ENCODE measurements around the gene IQSEC3. TPM values are rescaled to one million over a fixed set of nuclear protein-coding genes. Genes with fewer than 3 reads are reported as not detected.

IQSEC3 gene
- polyA plus RNA-seq, 1 donor from 2014 or later, result 2.4 TPM

GRCh38 chr12:180445-180844, 113.9 kb downstream of the IQSEC3 start:
- Histone ChIP-seq H3K36me3 (ENCODE audit: insufficient read depth, low read length) (no peaks in the 10 kb centered on the region), H3K79me2 (replicated peaks; ENCODE audit: insufficient read depth, low read length) (no peaks in the 10 kb centered on the region), H3K4me2 (ENCODE audit: low read length) (no peak overlapping the region), H3K27ac (ENCODE audit: low read length) (no peak overlapping the region), H3K4me3 (ENCODE audit: low read length) (no peak overlapping the region), H2AFZ (ENCODE audit: low read depth, low read length) (no peak overlapping the region), H3F3A (ENCODE audit: insufficient read depth, low read length, poor library complexity, severe bottlenecking) (no peaks in the 10 kb centered on the region), H3K27me3 (ENCODE audit: insufficient read depth, low read depth, low read length) (no peaks in the 10 kb centered on the region), H3K9ac (ENCODE audit: low read length) (no peak overlapping the region), H3K9me3 (ENCODE audit: low read length) (no peaks in the 10 kb centered on the region), H3K9me2 (ENCODE audit: insufficient read depth, low read length) (no peaks in the 10 kb centered on the region), H4K20me1 (ENCODE audit: insufficient read depth) (no peaks in the 10 kb centered on the region)
- TF ChIP-seq MXI1 (conservative IDR thresholded peaks at IDR 0.05; ENCODE audit: poor library complexity, severe bottlenecking) (no peak), RAD21 (conservative IDR thresholded peaks at IDR 0.05) (no peak), POLR2AphosphoS5 (IDR thresholded peaks at IDR 0.05) (no peak), CTCF (IDR thresholded peaks at IDR 0.05; ENCODE audit: poor library complexity, severe bottlenecking) (no peak)

GRCh38 chr12:181921-182320, 115.4 kb downstream of the IQSEC3 start:
- no peaks in the 10 kb centered on the region for H3F3A ChIP-seq (ENCODE audit: insufficient read depth, low read length, poor library complexity, severe bottlenecking)
- no peak overlapping the region for H2AFZ ChIP-seq (ENCODE audit: low read depth, low read length)
- TF ChIP-seq POLR2AphosphoS5 (IDR thresholded peaks at IDR 0.05), result peak; percentile 10
- TF ChIP-seq EZH2 (IDR thresholded peaks at IDR 0.05; ENCODE audit: borderline replicate concordance, insufficient read depth, low read length, poor library complexity, severe bottlenecking), result no peak
- H4K20me1 ChIP-seq (ENCODE audit: insufficient read depth), result no peaks in the 10 kb centered on the region
- no peaks in the 10 kb centered on the region for H3K27me3 ChIP-seq (ENCODE audit: insufficient read depth, low read depth, low read length)
- H3K27ac ChIP-seq (ENCODE audit: low read length), result no peak overlapping the region
- H3K36me3 ChIP-seq (ENCODE audit: insufficient read depth, low read length), result no peaks in the 10 kb centered on the region
- H3K4me2 ChIP-seq (ENCODE audit: low read length), result no peak overlapping the region
- no peak overlapping the region for H3K9ac ChIP-seq (ENCODE audit: low read length)
- H3K4me3 ChIP-seq (ENCODE audit: low read length), result no peak overlapping the region
- H3K9me2 ChIP-seq (ENCODE audit: insufficient read depth, low read length), result no peaks in the 10 kb centered on the region
- no peaks in the 10 kb centered on the region for H3K79me2 ChIP-seq (replicated peaks; ENCODE audit: insufficient read depth, low read length)
- no peaks in the 10 kb centered on the region for H3K9me3 ChIP-seq (ENCODE audit: low read length)

- Histone ChIP-seq H3K27ac (ENCODE audit: low read length) (no peak overlapping the region), H4K20me1 (ENCODE audit: insufficient read depth) (no peaks in the 10 kb centered on the region), H3K79me2 (replicated peaks; ENCODE audit: insufficient read depth, low read length) (no peaks in the 10 kb centered on the region), H3K4me3 (ENCODE audit: low read length) (no peak overlapping the region), H3K36me3 (ENCODE audit: insufficient read depth, low read length) (no peaks in the 10 kb centered on the region), H3K9me2 (ENCODE audit: insufficient read depth, low read length) (no peaks in the 10 kb centered on the region), H3F3A (ENCODE audit: insufficient read depth, low read length, poor library complexity, severe bottlenecking) (no peaks in the 10 kb centered on the region), H3K27me3 (ENCODE audit: insufficient read depth, low read depth, low read length) (no peaks in the 10 kb centered on the region), H3K4me2 (ENCODE audit: low read length) (no peak overlapping the region), H3K9ac (ENCODE audit: low read length) (no peak overlapping the region), H2AFZ (ENCODE audit: low read depth, low read length) (no peak overlapping the region), H3K9me3 (ENCODE audit: low read length) (no peaks in the 10 kb centered on the region)
- TF ChIP-seq REST (IDR thresholded peaks at IDR 0.05; ENCODE audit: borderline replicate concordance), result no peak
- TF ChIP-seq POLR2AphosphoS5 (IDR thresholded peaks at IDR 0.05), result no peak
- TF ChIP-seq MXI1 (conservative IDR thresholded peaks at IDR 0.05; ENCODE audit: poor library complexity, severe bottlenecking), result no peak
- no peak for TF ChIP-seq EP300 (conservative IDR thresholded peaks at IDR 0.05; ENCODE audit: poor library complexity, severe bottlenecking)
- TF ChIP-seq EZH2 (IDR thresholded peaks at IDR 0.05; ENCODE audit: borderline replicate concordance, insufficient read depth, low read length, poor library complexity, severe bottlenecking), result no peak
- no peak for TF ChIP-seq TAF1 (IDR thresholded peaks at IDR 0.05; ENCODE audit: low read depth)
- no peak for TF ChIP-seq SMC3 (conservative IDR thresholded peaks at IDR 0.05; ENCODE audit: poor library complexity)
- TF ChIP-seq CTCF (IDR thresholded peaks at IDR 0.05; ENCODE audit: poor library complexity, severe bottlenecking), result no peak
- TF ChIP-seq RAD21 (conservative IDR thresholded peaks at IDR 0.05), result no peak
Observed at GRCh38 chr12:182381-182892, 115.9 kb downstream of the IQSEC3 start.

Measured in neural cell (in vitro differentiated cells).